Measurements from ENCODE around the gene VEZT.
"Not testable (repeated sequence)": the region's sequence is repeated elsewhere in the genome, so short reads cannot be mapped to it uniquely, and the experiment has no call there.

VEZT gene

GRCh38 chr12:95258151-95258550 lies 40.5 kb downstream of the VEZT start:
- no peak for DNase-seq

- DNase-seq: no peak
Measured at GRCh38 chr12:95258803-95259202, 41.2 kb downstream of the VEZT start.

GRCh38 chr12:95259368-95259767 lies 41.8 kb downstream of the VEZT start:
- DNase-seq: no peak

GRCh38 chr12:95261109-95261508 lies 43.5 kb downstream of the VEZT start:
- DNase-seq: no peak

GRCh38 chr12:95262808-95263207 lies 45.2 kb downstream of the VEZT start:
- no peak for DNase-seq

- no peak for DNase-seq
Measured at GRCh38 chr12:95265765-95266164, 48.2 kb downstream of the VEZT start.

GRCh38 chr12:95266254-95266653 lies 48.6 kb downstream of the VEZT start:
- no peak for DNase-seq

GRCh38 chr12:95269892-95270291 lies 52.3 kb downstream of the VEZT start:
- DNase-seq: no peak

- DNase-seq: no peak
Measured at GRCh38 chr12:95271465-95271864, 53.9 kb downstream of the VEZT start.

GRCh38 chr12:95277139-95277538 lies 59.5 kb downstream of the VEZT start:
- no peak for DNase-seq

- DNase-seq: no peak
Measured at GRCh38 chr12:95279856-95280255, 62.2 kb downstream of the VEZT start.

- no peak for DNase-seq
Measured at GRCh38 chr12:95282266-95282665, 64.7 kb downstream of the VEZT start.

GRCh38 chr12:95283371-95283770 lies 65.8 kb downstream of the VEZT start:
- no peak for DNase-seq

GRCh38 chr12:95286713-95287112 lies 69.1 kb downstream of the VEZT start:
- no peak for DNase-seq

- no peak for DNase-seq
Measured at GRCh38 chr12:95291501-95291900, 73.9 kb downstream of the VEZT start.

- no peak for DNase-seq
Measured at GRCh38 chr12:95298916-95299315, 81.3 kb downstream of the VEZT start.

- DNase-seq: no peak
Measured at GRCh38 chr12:95300286-95300685, 82.7 kb downstream of the VEZT start.

GRCh38 chr12:95303476-95303875 lies 85.9 kb downstream of the VEZT start:
- DNase-seq: no peak

GRCh38 chr12:95304673-95305198 lies 87.1 kb downstream of the VEZT start:
- DNase-seq: no peak

GRCh38 chr12:95312656-95313055 lies 95.0 kb downstream of the VEZT start:
- no peak for DNase-seq

- DNase-seq: not testable (repeated sequence)
Measured at GRCh38 chr12:95314756-95315155, 97.1 kb downstream of the VEZT start.

- no peak for DNase-seq
Measured at GRCh38 chr12:95316798-95317197, 99.2 kb downstream of the VEZT start.

- DNase-seq: peak; percentile 95
Measured at GRCh38 chr12:95318071-95318545, 100.5 kb downstream of the VEZT start.

- no peak for DNase-seq
Measured at GRCh38 chr12:95319694-95320331, 102.2 kb downstream of the VEZT start.
